Suprapubic skin (tissue), 3 donors: ENCODE data around the gene AHI1.

Experiments
- EP300 ChIP-seq: sonication (generic); formaldehyde crosslinking; IDR thresholded peaks from one replicate; pipeline ENCODE4 v1.6.1; 2017; ENCODE audit warnings: antibody characterized with exemption
- POLR2A ChIP-seq, 2 donors: fragments of 450-650 bp; IDR thresholded peaks; one replicate each; pipeline ENCODE4 v1.6.1; 2017; ENCODE audit warnings: antibody characterized with exemption in 2 of 2, mild to moderate bottlenecking in 2 of 2, moderate library complexity in 2 of 2
- TF ChIP-seq, protein P1 (sequence below), 2 donors: fragments of 200-600 bp in 1 of 2; fragments of 450-650 bp in 1 of 2; sonication (generic) in 1 of 2; IDR thresholded peaks; one replicate each; pipeline ENCODE4 v1.5.1; 2016 to 2019; ENCODE audit warnings: antibody characterized with exemption in 2 of 2, mild to moderate bottlenecking in 1 of 2, moderate library complexity in 1 of 2

DNA sequence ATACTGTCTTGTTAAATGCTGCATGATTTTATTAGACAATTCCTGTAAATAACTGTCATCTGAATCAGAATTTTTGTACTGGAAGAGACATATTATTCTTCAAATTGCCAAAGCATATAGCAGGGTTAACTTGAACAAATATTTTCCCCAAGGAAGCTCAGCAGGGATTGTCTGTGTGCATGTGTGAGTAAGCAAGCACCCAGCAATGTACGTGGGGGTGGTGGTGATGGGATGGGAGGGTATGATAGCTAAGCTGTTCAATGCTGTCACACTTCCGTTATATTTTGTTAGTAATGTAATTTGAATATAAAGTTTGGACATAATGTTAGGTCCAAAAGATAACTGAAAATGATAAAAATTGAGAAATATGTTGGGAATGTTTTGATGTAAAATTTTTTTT lies 198.3 kb downstream of the AHI1 start:
- TF ChIP-seq, protein P1, sequence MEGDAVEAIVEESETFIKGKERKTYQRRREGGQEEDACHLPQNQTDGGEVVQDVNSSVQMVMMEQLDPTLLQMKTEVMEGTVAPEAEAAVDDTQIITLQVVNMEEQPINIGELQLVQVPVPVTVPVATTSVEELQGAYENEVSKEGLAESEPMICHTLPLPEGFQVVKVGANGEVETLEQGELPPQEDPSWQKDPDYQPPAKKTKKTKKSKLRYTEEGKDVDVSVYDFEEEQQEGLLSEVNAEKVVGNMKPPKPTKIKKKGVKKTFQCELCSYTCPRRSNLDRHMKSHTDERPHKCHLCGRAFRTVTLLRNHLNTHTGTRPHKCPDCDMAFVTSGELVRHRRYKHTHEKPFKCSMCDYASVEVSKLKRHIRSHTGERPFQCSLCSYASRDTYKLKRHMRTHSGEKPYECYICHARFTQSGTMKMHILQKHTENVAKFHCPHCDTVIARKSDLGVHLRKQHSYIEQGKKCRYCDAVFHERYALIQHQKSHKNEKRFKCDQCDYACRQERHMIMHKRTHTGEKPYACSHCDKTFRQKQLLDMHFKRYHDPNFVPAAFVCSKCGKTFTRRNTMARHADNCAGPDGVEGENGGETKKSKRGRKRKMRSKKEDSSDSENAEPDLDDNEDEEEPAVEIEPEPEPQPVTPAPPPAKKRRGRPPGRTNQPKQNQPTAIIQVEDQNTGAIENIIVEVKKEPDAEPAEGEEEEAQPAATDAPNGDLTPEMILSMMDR (IDR thresholded peaks at IDR 0.05), result no peak
- no peak for TF ChIP-seq EP300
- TF ChIP-seq POLR2A (IDR thresholded peaks at IDR 0.05), result no peak
